Right renal cortex interstitium (tissue), 3 donors: ENCODE results near the gene ALPI. TPM values are rescaled to one million over a fixed set of nuclear protein-coding genes. Genes with fewer than 3 reads are reported as not detected.
"Not testable (repeated sequence)": the region's sequence is repeated elsewhere in the genome, so short reads cannot be mapped to it uniquely, and the experiment has no call there.

Source experiments
- DNase-seq, 3 donors: peaks; one replicate each; pipeline ENCODE4 v3.0.0-alpha.2; 2013; ENCODE audit warnings: low read depth in 3 of 3, low spot score in 2 of 3
- polyA plus RNA-seq, 3 donors: library from polyadenylated mRNA; unstranded; fragments of 120-200 nt; gene quantifications; one replicate each; pipeline ENCODE4 v1.2.1, GENCODE V29; 2013; ENCODE audit not compliant: insufficient read length in 3 of 3

ALPI gene
- polyA plus RNA-seq, 3 donors, result 0.10 to 0.14 TPM; not detected in 1

- DNase-seq, result no peak
These were observed 14.8 kb upstream of the ALPI start for GRCh38 chr2:232441147-232441651.

- not testable (repeated sequence) for DNase-seq
These were observed 14.0 kb upstream of the ALPI start for GRCh38 chr2:232441922-232442321.

- DNase-seq, result not testable (repeated sequence)
These were observed 13.5 kb upstream of the ALPI start for GRCh38 chr2:232442431-232442830.

- not testable (repeated sequence) for DNase-seq
These were observed 12.9 kb upstream of the ALPI start for GRCh38 chr2:232443047-232443446.

- not testable (repeated sequence) for DNase-seq
These were observed 12.1 kb upstream of the ALPI start for GRCh38 chr2:232443669-232444408.

- DNase-seq, result no peak
These were observed 11.4 kb upstream of the ALPI start for GRCh38 chr2:232444409-232445148.

GRCh38 chr2:232445149-232445885, 10.6 kb upstream of the ALPI start:
- not testable (repeated sequence) for DNase-seq

- not testable (repeated sequence) for DNase-seq
These were observed 9.6 kb upstream of the ALPI start for GRCh38 chr2:232446266-232446777.

- no peak for DNase-seq
These were observed 8.8 kb upstream of the ALPI start for GRCh38 chr2:232447091-232447620.

GRCh38 chr2:232447638-232448303, 8.2 kb upstream of the ALPI start:
- DNase-seq, result no peak

- no peak for DNase-seq
These were observed 7.7 kb upstream of the ALPI start for GRCh38 chr2:232448304-232448690.

GRCh38 chr2:232449964-232450363, 6.0 kb upstream of the ALPI start:
- DNase-seq, result no peak

- not testable (repeated sequence) for DNase-seq
These were observed 4.3 kb upstream of the ALPI start for GRCh38 chr2:232451645-232452044.

GRCh38 chr2:232454630-232455029, 1.3 kb upstream of the ALPI start:
- no peak for DNase-seq

- no peak for DNase-seq
These were observed 555 bp downstream of the ALPI start for GRCh38 chr2:232456296-232457120.

- no peak for DNase-seq
These were observed 1.4 kb downstream of the ALPI start for GRCh38 chr2:232457121-232458011.

- DNase-seq, result no peak
These were observed 2.2 kb downstream of the ALPI start for GRCh38 chr2:232458051-232458660.
